Thoracic aorta (tissue), 2 donors: Measurements from ENCODE around the gene MPPED1. TPM values are rescaled to one million over a fixed set of nuclear protein-coding genes. Genes with fewer than 3 reads are reported as not detected.

ENCODE experiments used
- ATAC-seq: fragments of 150-250 bp; one replicate; pipeline ENCODE4 v1.8.0; 2017; ENCODE audit warnings: low read depth; ENCODE audit not compliant: insufficient number of reproducible peaks, low FRiP score
- DNase-seq: peaks from one replicate; pipeline ENCODE4 v3.0.0-alpha.2; 2020; ENCODE audit warnings: low spot score
- H3K27ac ChIP-seq, 2 donors: fragments of 200-600 bp; sonication (generic); 1 replicate in 1 of 2; 2 replicates in 1 of 2; pipeline ENCODE4 v1.5.1; 2016; ENCODE audit warnings: mild to moderate bottlenecking in 2 of 2, moderate library complexity in 2 of 2
- H3K27me3 ChIP-seq: fragments of 200-600 bp; sonication (generic); replicated peaks from 2 replicates; pipeline ENCODE4 v1.6.0; 2016; ENCODE audit warnings: mild to moderate bottlenecking; ENCODE audit not compliant: insufficient read depth
- H3K36me3 ChIP-seq: fragments of 200-600 bp; sonication (generic); one replicate; pipeline ENCODE4 v1.5.1; 2016
- H3K4me1 ChIP-seq, 2 donors: fragments of 200-600 bp; sonication (generic); 1 replicate in 1 of 2; 2 replicates in 1 of 2; pipeline versions ENCODE4 v1.5.1 to v1.6.0; 2016; ENCODE audit warnings: low read depth in 2 of 2, mild to moderate bottlenecking in 1 of 2; ENCODE audit not compliant: control insufficient read depth in 1 of 2
- H3K4me3 ChIP-seq: fragments of 200-600 bp; sonication (generic); 2 replicates; pipeline ENCODE4 v1.5.1; 2016; ENCODE audit warnings: mild to moderate bottlenecking
- H3K9me3 ChIP-seq: fragments of 200-600 bp; sonication (generic); 2 replicates; pipeline ENCODE4 v1.5.1; 2016
- total RNA-seq, 2 donors: library from RNA; depleted of rRNA; stranded (reverse); fragments of >200 nt; gene quantifications; one replicate each; pipeline versions ENCODE4 v1.1.0 to v1.2.3, GENCODE V29; 2016
- TF ChIP-seq, protein P1 (sequence below): fragments of 200-600 bp; sonication (generic); IDR thresholded peaks from one replicate; pipeline ENCODE4 v1.5.1; 2019; ENCODE audit warnings: antibody characterized with exemption

Gene MPPED1
- total RNA-seq, 2 donors from 2014 or later: not detected

GRCh38 chr22:43484227-43484626, 72.4 kb downstream of the MPPED1 start:
- H3K27ac ChIP-seq: no peak overlapping the region
- H3K27me3 ChIP-seq: no peaks in the 10 kb centered on the region
- TF ChIP-seq, protein P1, sequence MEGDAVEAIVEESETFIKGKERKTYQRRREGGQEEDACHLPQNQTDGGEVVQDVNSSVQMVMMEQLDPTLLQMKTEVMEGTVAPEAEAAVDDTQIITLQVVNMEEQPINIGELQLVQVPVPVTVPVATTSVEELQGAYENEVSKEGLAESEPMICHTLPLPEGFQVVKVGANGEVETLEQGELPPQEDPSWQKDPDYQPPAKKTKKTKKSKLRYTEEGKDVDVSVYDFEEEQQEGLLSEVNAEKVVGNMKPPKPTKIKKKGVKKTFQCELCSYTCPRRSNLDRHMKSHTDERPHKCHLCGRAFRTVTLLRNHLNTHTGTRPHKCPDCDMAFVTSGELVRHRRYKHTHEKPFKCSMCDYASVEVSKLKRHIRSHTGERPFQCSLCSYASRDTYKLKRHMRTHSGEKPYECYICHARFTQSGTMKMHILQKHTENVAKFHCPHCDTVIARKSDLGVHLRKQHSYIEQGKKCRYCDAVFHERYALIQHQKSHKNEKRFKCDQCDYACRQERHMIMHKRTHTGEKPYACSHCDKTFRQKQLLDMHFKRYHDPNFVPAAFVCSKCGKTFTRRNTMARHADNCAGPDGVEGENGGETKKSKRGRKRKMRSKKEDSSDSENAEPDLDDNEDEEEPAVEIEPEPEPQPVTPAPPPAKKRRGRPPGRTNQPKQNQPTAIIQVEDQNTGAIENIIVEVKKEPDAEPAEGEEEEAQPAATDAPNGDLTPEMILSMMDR: no peak
- H3K9me3 ChIP-seq: no peaks in the 10 kb centered on the region
- H3K4me1 ChIP-seq: no peaks in the 10 kb centered on the region
- no peaks in the 10 kb centered on the region for H3K36me3 ChIP-seq
- ATAC-seq (no peak), DNase-seq (no peak)
- no peak overlapping the region for H3K4me3 ChIP-seq

GRCh38 chr22:43485502-43486089, 73.8 kb downstream of the MPPED1 start:
- H3K27me3 ChIP-seq: no peaks in the 10 kb centered on the region
- no peaks in the 10 kb centered on the region for H3K9me3 ChIP-seq
- no peak for DNase-seq
- no peak for ATAC-seq
- H3K4me3 ChIP-seq: no peak overlapping the region
- H3K4me1 ChIP-seq: no peaks in the 10 kb centered on the region
- TF ChIP-seq, protein P1: no peak
- H3K36me3 ChIP-seq: no peaks in the 10 kb centered on the region
- no peak overlapping the region for H3K27ac ChIP-seq

GRCh38 chr22:43487311-43488030, 75.7 kb downstream of the MPPED1 start:
- no peaks in the 10 kb centered on the region for H3K9me3 ChIP-seq
- H3K4me1 ChIP-seq: no peaks in the 10 kb centered on the region
- H3K4me3 ChIP-seq: no peak overlapping the region
- H3K36me3 ChIP-seq: no peaks in the 10 kb centered on the region
- H3K27me3 ChIP-seq: no peaks in the 10 kb centered on the region
- H3K27ac ChIP-seq: no peak overlapping the region
- no peak for ATAC-seq
- DNase-seq: no peak
- TF ChIP-seq, protein P1: no peak

- no peaks in the 10 kb centered on the region for H3K4me1 ChIP-seq
- H3K36me3 ChIP-seq: no peaks in the 10 kb centered on the region
- ATAC-seq: no peak
- no peaks in the 10 kb centered on the region for H3K27me3 ChIP-seq
- no peaks in the 10 kb centered on the region for H3K9me3 ChIP-seq
- H3K4me3 ChIP-seq: no peak overlapping the region
- no peak overlapping the region for H3K27ac ChIP-seq
- DNase-seq: no peak
- TF ChIP-seq, protein P1: no peak
Measured at GRCh38 chr22:43488031-43488866, 76.4 kb downstream of the MPPED1 start.

DNA sequence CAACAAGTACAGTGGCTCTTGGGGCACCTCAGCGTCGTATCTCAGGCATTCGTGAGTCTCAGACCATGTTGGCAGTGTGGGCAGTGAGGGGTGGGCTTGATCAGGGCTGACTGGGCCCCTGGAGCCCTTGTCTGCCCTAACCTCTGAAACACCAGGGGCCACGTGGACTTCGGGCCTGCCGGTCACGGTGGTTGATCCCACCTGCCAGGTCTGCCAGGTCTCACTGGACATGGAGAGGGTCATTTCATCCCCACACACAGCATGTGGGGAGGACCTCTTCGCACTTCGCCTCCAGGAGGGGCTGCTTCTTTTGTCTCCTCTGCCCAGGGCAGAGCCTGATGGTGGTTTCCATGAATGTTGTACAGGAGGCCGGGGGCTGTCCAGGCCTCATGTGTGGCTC, 77.1 kb downstream of the MPPED1 start:
- Histone ChIP-seq H3K36me3 (no peaks in the 10 kb centered on the region), H3K9me3 (no peaks in the 10 kb centered on the region), H3K4me1 (no peaks in the 10 kb centered on the region), H3K27ac (no peak overlapping the region), H3K4me3 (no peak overlapping the region), H3K27me3 (no peaks in the 10 kb centered on the region)
- no peak for ATAC-seq
- TF ChIP-seq, protein P1: no peak
- DNase-seq: no peak
